GM23248 (cell line): ENCODE data around the gene SNRNP40. TPM values are rescaled to one million over a fixed set of nuclear protein-coding genes. Genes with fewer than 3 reads are reported as not detected.

ENCODE experiments used
- DNase-seq: peaks from one replicate; pipeline ENCODE4 v3.0.0-alpha.2; 2015
- H2AFZ ChIP-seq: fragments of 200-600 bp; sonication (generic); 2 replicates; pipeline ENCODE4 v1.6.1; 2016; ENCODE audit warnings: antibody characterized with exemption
- H3F3A ChIP-seq: fragments of 200-600 bp; sonication (generic); 2 replicates; pipeline ENCODE4 v1.6.1; 2016; ENCODE audit warnings: mild to moderate bottlenecking, antibody characterized with exemption, mixed run types; ENCODE audit not compliant: insufficient read depth
- H3K27ac ChIP-seq: fragments of 200-600 bp; sonication (generic); 2 replicates; pipeline ENCODE4 v1.5.1; 2016; ENCODE audit warnings: mild to moderate bottlenecking
- H3K27me3 ChIP-seq: fragments of 200-600 bp; sonication (generic); replicated peaks from 2 replicates; pipeline ENCODE4 v1.6.1; 2016; ENCODE audit warnings: mild to moderate bottlenecking; ENCODE audit not compliant: insufficient read depth
- H3K36me3 ChIP-seq: fragments of 200-600 bp; sonication (generic); 2 replicates; pipeline ENCODE4 v1.6.1; 2016; ENCODE audit warnings: low read depth, mild to moderate bottlenecking
- H3K4me1 ChIP-seq: fragments of 200-600 bp; sonication (generic); 2 replicates; pipeline ENCODE4 v1.6.1; 2016; ENCODE audit warnings: mild to moderate bottlenecking; ENCODE audit not compliant: insufficient read depth
- H3K4me2 ChIP-seq: fragments of 200-600 bp; sonication (generic); one replicate; pipeline ENCODE4 v1.6.1; 2016; ENCODE audit warnings: mild to moderate bottlenecking; ENCODE audit not compliant: unreplicated experiment
- H3K4me3 ChIP-seq: fragments of 200-600 bp; sonication (generic); 2 replicates; pipeline ENCODE4 v1.5.1; 2016; ENCODE audit warnings: mild to moderate bottlenecking
- H3K79me2 ChIP-seq: fragments of 200-600 bp; sonication (generic); 2 replicates; pipeline ENCODE4 v1.6.1; 2016; ENCODE audit warnings: mild to moderate bottlenecking; ENCODE audit not compliant: insufficient read depth
- H3K9ac ChIP-seq: fragments of 200-600 bp; sonication (generic); 2 replicates; pipeline ENCODE4 v1.6.1; 2016; ENCODE audit warnings: mild to moderate bottlenecking
- H3K9me2 ChIP-seq: fragments of 200-600 bp; sonication (generic); 2 replicates; pipeline ENCODE4 v1.6.1; 2016; ENCODE audit warnings: mixed run types, mild to moderate bottlenecking, moderate library complexity; ENCODE audit not compliant: insufficient read depth
- H3K9me3 ChIP-seq: fragments of 200-600 bp; sonication (generic); one replicate; pipeline ENCODE4 v1.6.1; 2017; ENCODE audit warnings: low read depth
- H4K20me1 ChIP-seq: fragments of 200-600 bp; sonication (generic); 2 replicates; pipeline ENCODE4 v1.6.0; 2016; ENCODE audit not compliant: insufficient read depth
- EZH2 ChIP-seq: fragments of 200-600 bp; sonication (generic); IDR thresholded peaks from 2 replicates; pipeline ENCODE4 v1.6.1; 2018; ENCODE audit warnings: antibody characterized with exemption, mild to moderate bottlenecking; ENCODE audit not compliant: insufficient read depth, poor library complexity, severe bottlenecking
- EZH2phosphoT487 ChIP-seq: fragments of 200-600 bp; sonication (generic); IDR thresholded peaks from 2 replicates; pipeline ENCODE4 v1.6.1; 2018; ENCODE audit warnings: antibody characterized with exemption, moderate library complexity, mild to moderate bottlenecking, low read depth; ENCODE audit not compliant: insufficient read depth
- WGBS, 2 experiments: methylation state at CpG; one replicate each; pipeline ENCODE4 v1.1.6; 2015 to 2017; ENCODE audit warnings: low lambda C conversion rate in 2 of 2, low coverage in 1 of 2; ENCODE audit errors: missing lambda C conversion rate in 2 of 2; 5-methylcytosine and 5-hydroxymethylcytosine counted together
- in situ Hi-C: fragments of 300-500 bp; cut with MboI; formaldehyde crosslinking; loops from 2 replicates; pipeline ENCODE4 v1.15.0; 2020
- polyA plus RNA-seq: library from polyadenylated mRNA; unstranded; fragments of >200 nt; fragmentation: Nextera tagmentation; extraction: Ambion mirVana; gene quantifications from 2 replicates; pipeline ENCODE4 v1.2.1, GENCODE V29; 2016
- total RNA-seq: library from RNA; depleted of rRNA; stranded (reverse); fragments of >200 nt; shearing (Covaris generic); gene quantifications from 2 replicates; pipeline ENCODE4 v1.2.3, GENCODE V29; 2014

Gene SNRNP40
- total and polyA plus RNA-seq, 2 experiments from 2014 or later = 51.5 to 57.6 TPM

GRCh38 chr1:31302709-31303441 is 6.3 kb upstream of the SNRNP40 start:
- Histone ChIP-seq H3K4me3 (no peak overlapping the region), H3K36me3 (no peaks in the 10 kb centered on the region), H3K9me2 (no peaks in the 10 kb centered on the region), H3K9ac (no peak overlapping the region), H3F3A (peaks cover 23% of the 10 kb centered on the region), H3K9me3 (no peaks in the 10 kb centered on the region), H3K27me3 (no peaks in the 10 kb centered on the region), H3K4me2 (no peak overlapping the region), H3K27ac (no peak overlapping the region), H2AFZ (no peak overlapping the region), H3K4me1 (peaks cover 21% of the 10 kb centered on the region), H3K79me2 (peaks cover 91% of the 10 kb centered on the region), H4K20me1 (no peaks in the 10 kb centered on the region)
- 58 to 60% methylated on average over 6 to 7 of the region's 7 CpGs for WGBS, 2 experiments
- in situ Hi-C loops = no loop called here
- DNase-seq = peak; percentile 32
- TF ChIP-seq EZH2phosphoT487 (no peak), EZH2 (no peak)

DNA sequence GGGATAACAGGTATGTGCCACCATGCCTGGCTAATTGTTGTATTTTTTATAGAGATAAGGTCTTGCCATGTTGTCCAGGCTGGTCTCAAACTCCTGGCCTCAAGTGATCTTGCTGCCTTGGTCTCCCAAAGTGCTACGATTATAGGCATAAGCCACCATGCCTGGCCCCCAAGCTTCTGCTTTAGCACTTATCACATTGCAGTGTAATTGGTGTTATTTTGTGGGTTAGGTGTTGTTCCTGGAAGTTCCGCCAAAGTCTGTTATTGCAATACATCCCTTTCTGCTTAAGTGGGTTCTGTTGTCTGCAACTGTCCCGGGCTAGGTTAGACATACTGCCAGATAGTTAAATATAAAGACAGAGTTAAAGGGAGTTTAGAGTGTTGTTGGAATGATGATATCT is 3.6 kb upstream of the SNRNP40 start:
- H3K9ac ChIP-seq = no peak overlapping the region
- no peak overlapping the region for H2AFZ ChIP-seq
- peaks cover 11% of the 10 kb centered on the region for H3F3A ChIP-seq
- peaks cover 17% of the 10 kb centered on the region for H3K4me1 ChIP-seq
- TF ChIP-seq EZH2phosphoT487 (no peak), EZH2 (no peak)
- H3K27me3 ChIP-seq = no peaks in the 10 kb centered on the region
- no peak overlapping the region for H3K4me2 ChIP-seq
- DNase-seq = no peak
- no peak overlapping the region for H3K27ac ChIP-seq
- WGBS, 2 experiments = 93 to 94% methylated on average over 3 of the region's 3 CpGs
- peaks cover 96% of the 10 kb centered on the region for H3K79me2 ChIP-seq
- no peak overlapping the region for H3K4me3 ChIP-seq
- no peaks in the 10 kb centered on the region for H3K9me3 ChIP-seq
- no peaks in the 10 kb centered on the region for H4K20me1 ChIP-seq
- H3K36me3 ChIP-seq = no peaks in the 10 kb centered on the region
- in situ Hi-C loops = no loop called here
- H3K9me2 ChIP-seq = no peaks in the 10 kb centered on the region

GRCh38 chr1:31299365-31299764 is 2.8 kb upstream of the SNRNP40 start:
- 94 to 96% methylated on average over 1 of the region's 1 CpG for WGBS, 2 experiments
- Histone ChIP-seq H3K9me2 (no peaks in the 10 kb centered on the region), H3K79me2 (peaks cover 96% of the 10 kb centered on the region), H3F3A (peaks cover 11% of the 10 kb centered on the region), H3K4me2 (peak overlapping the region; percentile 2), H2AFZ (no peak overlapping the region), H3K4me3 (no peak overlapping the region), H3K36me3 (no peaks in the 10 kb centered on the region), H3K9me3 (no peaks in the 10 kb centered on the region), H4K20me1 (no peaks in the 10 kb centered on the region), H3K27ac (no peak overlapping the region), H3K4me1 (peaks cover 17% of the 10 kb centered on the region), H3K27me3 (no peaks in the 10 kb centered on the region), H3K9ac (no peak overlapping the region)
- TF ChIP-seq EZH2 (no peak), EZH2phosphoT487 (no peak)
- peak; percentile 55 for DNase-seq
- in situ Hi-C loops = no loop called here

DNA sequence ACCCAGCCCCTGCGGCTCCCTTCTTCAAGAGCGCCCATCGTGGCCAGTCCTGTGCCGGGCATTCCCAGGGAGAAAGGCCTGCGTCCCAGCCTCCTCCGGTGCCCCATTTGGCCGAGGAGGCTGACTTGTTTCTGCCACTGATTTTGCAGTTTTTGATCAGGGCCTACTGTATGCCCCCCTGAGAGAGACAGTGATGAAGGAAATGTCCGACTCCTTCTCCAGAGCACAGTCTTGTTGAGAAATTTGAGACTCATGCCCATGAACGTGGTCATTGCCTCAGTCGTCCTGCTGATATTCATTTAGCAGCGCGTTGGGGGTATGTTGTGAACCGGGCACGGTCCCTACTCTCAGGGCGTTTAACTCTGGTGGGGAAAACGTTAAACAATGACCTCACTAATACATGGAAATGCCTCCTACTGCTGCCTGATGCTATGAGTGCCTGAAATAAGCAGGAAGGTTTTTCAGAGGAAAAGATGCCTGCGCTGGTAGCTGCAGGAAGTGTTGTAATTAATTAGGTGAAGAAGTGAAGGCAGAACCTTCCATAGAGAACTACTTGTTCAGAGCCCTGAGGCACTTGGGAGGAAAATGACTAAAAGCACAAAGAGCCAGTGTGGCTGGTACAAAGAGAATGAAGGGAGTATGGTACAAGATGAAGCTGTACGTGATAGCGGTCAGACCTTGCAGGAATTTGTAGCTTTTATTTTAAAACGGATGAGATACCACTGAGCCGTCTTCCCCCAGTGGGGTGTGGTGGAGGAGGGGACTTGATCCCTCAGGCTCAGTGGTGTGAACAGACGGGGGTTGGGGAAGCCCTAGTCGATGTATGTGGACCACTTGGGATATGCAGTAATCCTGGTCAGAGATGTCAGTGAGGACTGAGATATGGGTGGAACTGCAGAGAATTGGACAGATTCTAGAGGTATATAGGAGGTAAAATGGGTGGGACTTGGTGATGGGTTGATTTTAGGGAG is 974 bp upstream of the SNRNP40 start:
- peak overlapping the region; percentile 87 for H3K4me2 ChIP-seq
- H3F3A ChIP-seq = peaks cover 11% of the 10 kb centered on the region
- H3K4me1 ChIP-seq = peaks cover 17% of the 10 kb centered on the region
- peak overlapping the region; percentile 90 for H3K27ac ChIP-seq
- peak overlapping the region; percentile 93 for H3K4me3 ChIP-seq
- H4K20me1 ChIP-seq = peaks cover 1% of the 10 kb centered on the region; the same call in 1 of the 2 replicates
- peak; percentile 73 for DNase-seq
- H3K27me3 ChIP-seq = no peaks in the 10 kb centered on the region
- H3K79me2 ChIP-seq = peaks cover 94% of the 10 kb centered on the region
- peaks cover 7% of the 10 kb centered on the region; the same call in 1 of the 2 replicates for H3K36me3 ChIP-seq
- H3K9me3 ChIP-seq = no peaks in the 10 kb centered on the region
- 1 to 4% methylated on average over 23 of the region's 23 CpGs for WGBS, 2 experiments
- TF ChIP-seq EZH2 = no peak
- TF ChIP-seq EZH2phosphoT487 = no peak
- in situ Hi-C loops = no loop called here
- H3K9ac ChIP-seq = peak overlapping the region; percentile 96
- H2AFZ ChIP-seq = peak overlapping the region; percentile 83
- no peaks in the 10 kb centered on the region for H3K9me2 ChIP-seq
